Measurements from ENCODE around the gene SLC25A17. TPM values are rescaled to one million over a fixed set of nuclear protein-coding genes. Genes with fewer than 3 reads are reported as not detected.
"Not testable (repeated sequence)": the region's sequence is repeated elsewhere in the genome, so short reads cannot be mapped to it uniquely, and the experiment has no call there.

Gene SLC25A17
- 18.0 and 26.2 TPM in 2 replicates for total RNA-seq
- polyA plus RNA-seq (2012): 15.5 TPM

GRCh38 chr22:40818747-40819598 is at the start of gene SLC25A17:
Gene SLC25A17, minus strand, starts transcription at chr22:40819346. Its CDS starts 98 bp downstream, at chr22:40819248.
- DNase-seq (ENCODE audit: low read depth): peak; percentile 85

GRCh38 chr22:40868379-40868778 is 49.2 kb upstream of the SLC25A17 start:
- DNase-seq (ENCODE audit: low read depth): not testable (repeated sequence)

- no peak for DNase-seq (ENCODE audit: low read depth)
Measured at GRCh38 chr22:40867109-40867508, 48.0 kb upstream of the SLC25A17 start.

GRCh38 chr22:40862537-40862936 is 43.4 kb upstream of the SLC25A17 start:
- DNase-seq (ENCODE audit: low read depth): no peak

GRCh38 chr22:40862013-40862412 is 42.9 kb upstream of the SLC25A17 start, which contains the start of gene DNAJB7:
Gene DNAJB7, minus strand, starts transcription at chr22:40862113. Its CDS starts 119 bp downstream, at chr22:40861994.
- DNase-seq (ENCODE audit: low read depth): no peak

GRCh38 chr22:40857309-40857855 is 38.2 kb upstream of the SLC25A17 start:
- no peak for DNase-seq (ENCODE audit: low read depth)

- peak; percentile 98 for DNase-seq (ENCODE audit: low read depth)
Measured at GRCh38 chr22:40856513-40857308, 37.6 kb upstream of the SLC25A17 start, which contains the start of the genes ST13 and XPNPEP3. Gene ST13, minus strand, starts transcription at chr22:40856639. Its CDS starts 99 bp downstream, at chr22:40856540. Gene XPNPEP3, plus strand, starts transcription at chr22:40857148. Its CDS starts 34 bp downstream, at chr22:40857182.

- DNase-seq (ENCODE audit: low read depth): peak; percentile 38
Measured at GRCh38 chr22:40855979-40856512, 36.9 kb upstream of the SLC25A17 start.

GRCh38 chr22:40855071-40855978 is 36.2 kb upstream of the SLC25A17 start:
- peak; percentile 24 for DNase-seq (ENCODE audit: low read depth)

- DNase-seq (ENCODE audit: low read depth): peak; percentile 17
Measured at GRCh38 chr22:40853961-40854360, 34.8 kb upstream of the SLC25A17 start.

- no peak for DNase-seq (ENCODE audit: low read depth)
Measured at GRCh38 chr22:40853333-40853732, 34.2 kb upstream of the SLC25A17 start.

GRCh38 chr22:40845816-40846215 is 26.7 kb upstream of the SLC25A17 start:
- not testable (repeated sequence) for DNase-seq (ENCODE audit: low read depth)

- DNase-seq (ENCODE audit: low read depth): no peak
Measured at GRCh38 chr22:40844951-40845350, 25.8 kb upstream of the SLC25A17 start.

GRCh38 chr22:40838486-40838885 is 19.3 kb upstream of the SLC25A17 start:
- no peak for DNase-seq (ENCODE audit: low read depth)

- no peak for DNase-seq (ENCODE audit: low read depth)
Measured at GRCh38 chr22:40834619-40835018, 15.5 kb upstream of the SLC25A17 start.

GRCh38 chr22:40829131-40829530 is 10.0 kb upstream of the SLC25A17 start:
- DNase-seq (ENCODE audit: low read depth): no peak

- DNase-seq (ENCODE audit: low read depth): no peak
Measured at GRCh38 chr22:40826984-40827741, 8.0 kb upstream of the SLC25A17 start.

- DNase-seq (ENCODE audit: low read depth): not testable (repeated sequence)
Measured at GRCh38 chr22:40826292-40826691, 7.1 kb upstream of the SLC25A17 start.

- no peak for DNase-seq (ENCODE audit: low read depth)
Measured at GRCh38 chr22:40823426-40823825, 4.3 kb upstream of the SLC25A17 start.

Measured in myocyte (in vitro differentiated cells).